Effector CD4-positive, alpha-beta T cell (primary cell): ENCODE data around the gene C16orf54.
"Not testable (repeated sequence)": the region's sequence is repeated elsewhere in the genome, so short reads cannot be mapped to it uniquely, and the experiment has no call there.

Experiments used
- DNase-seq: peaks from one replicate; pipeline ENCODE4 v3.0.0-alpha.2; 2020

C16orf54 gene

GRCh38 chr16:29707160-29707559 lies 38.6 kb downstream of the C16orf54 start:
- DNase-seq, result not testable (repeated sequence)

DNA sequence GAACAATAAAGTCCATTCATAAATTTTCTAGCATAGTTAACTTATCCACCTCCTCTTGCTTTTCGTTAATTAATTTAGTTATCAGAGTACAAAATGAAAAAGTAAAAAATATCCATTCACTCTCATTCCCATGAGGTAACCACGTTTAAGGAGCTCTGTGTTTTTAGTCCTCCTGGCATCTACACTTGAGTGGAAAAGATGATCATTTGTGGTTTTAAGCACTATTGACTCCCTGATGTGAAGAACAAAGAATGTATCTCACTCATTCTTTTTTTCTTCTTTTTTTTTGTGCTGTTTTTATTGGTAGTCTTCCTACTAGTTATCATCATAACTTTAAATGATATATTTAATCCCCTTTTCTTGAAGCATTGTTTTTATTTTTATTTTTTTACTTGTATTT lies 40.8 kb downstream of the C16orf54 start:
- DNase-seq, result no peak

- peak; percentile 44 for DNase-seq
Observed at GRCh38 chr16:29702269-29702668, 43.5 kb downstream of the C16orf54 start.

DNA sequence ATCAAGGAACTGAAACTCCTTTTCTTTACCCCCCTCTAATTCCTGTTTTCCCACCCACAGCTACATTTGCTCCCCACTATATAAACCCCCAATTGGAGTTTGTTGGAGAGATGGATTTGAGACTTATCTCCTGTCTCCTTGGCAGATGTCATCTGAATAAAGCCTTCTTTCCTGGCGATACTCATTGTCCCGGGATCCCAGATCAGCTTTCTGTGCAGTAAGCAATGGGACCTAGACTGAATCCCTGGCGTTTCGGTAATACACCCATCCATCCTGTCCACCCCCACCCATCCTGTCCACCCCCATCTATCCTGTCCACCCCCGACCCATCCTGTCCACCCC lies 44.6 kb downstream of the C16orf54 start:
- no peak for DNase-seq

DNA sequence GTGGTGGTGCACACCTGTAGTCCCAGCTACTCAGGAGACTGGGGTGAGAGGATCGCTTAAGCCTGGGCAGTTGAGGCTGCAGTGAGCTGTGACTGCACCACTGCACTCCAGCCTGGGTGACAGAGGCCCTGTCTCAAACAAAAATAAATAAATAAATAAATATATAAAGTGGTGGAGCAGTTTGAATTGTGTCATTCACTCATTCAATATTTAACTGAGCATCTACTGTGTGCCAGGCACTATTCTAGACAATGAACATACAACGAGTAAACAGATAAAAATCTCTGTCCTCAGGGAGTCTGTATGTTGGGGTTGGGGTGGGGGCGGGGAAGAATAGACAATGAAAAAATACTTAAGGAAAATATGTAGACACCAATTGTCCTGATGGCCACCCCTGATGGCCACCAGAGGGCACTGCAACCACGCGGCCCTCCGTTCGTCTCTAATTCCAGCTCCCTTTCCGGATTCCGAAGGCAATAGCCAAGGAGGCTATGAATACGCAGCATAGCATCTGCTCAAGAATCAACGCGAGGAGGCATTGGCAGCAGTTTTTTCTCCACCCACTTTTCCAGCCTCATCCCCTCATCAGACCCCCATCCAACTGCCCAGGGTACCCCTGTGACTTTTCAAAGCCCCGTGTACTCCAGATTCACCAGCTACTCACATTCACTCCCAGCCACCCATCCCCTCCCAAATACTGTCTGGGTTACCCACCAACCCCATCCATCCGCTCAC lies 45.4 kb downstream of the C16orf54 start:
- peak; percentile 68 for DNase-seq

GRCh38 chr16:29699324-29700219 lies 46.2 kb downstream of the C16orf54 start:
- no peak for DNase-seq

DNA sequence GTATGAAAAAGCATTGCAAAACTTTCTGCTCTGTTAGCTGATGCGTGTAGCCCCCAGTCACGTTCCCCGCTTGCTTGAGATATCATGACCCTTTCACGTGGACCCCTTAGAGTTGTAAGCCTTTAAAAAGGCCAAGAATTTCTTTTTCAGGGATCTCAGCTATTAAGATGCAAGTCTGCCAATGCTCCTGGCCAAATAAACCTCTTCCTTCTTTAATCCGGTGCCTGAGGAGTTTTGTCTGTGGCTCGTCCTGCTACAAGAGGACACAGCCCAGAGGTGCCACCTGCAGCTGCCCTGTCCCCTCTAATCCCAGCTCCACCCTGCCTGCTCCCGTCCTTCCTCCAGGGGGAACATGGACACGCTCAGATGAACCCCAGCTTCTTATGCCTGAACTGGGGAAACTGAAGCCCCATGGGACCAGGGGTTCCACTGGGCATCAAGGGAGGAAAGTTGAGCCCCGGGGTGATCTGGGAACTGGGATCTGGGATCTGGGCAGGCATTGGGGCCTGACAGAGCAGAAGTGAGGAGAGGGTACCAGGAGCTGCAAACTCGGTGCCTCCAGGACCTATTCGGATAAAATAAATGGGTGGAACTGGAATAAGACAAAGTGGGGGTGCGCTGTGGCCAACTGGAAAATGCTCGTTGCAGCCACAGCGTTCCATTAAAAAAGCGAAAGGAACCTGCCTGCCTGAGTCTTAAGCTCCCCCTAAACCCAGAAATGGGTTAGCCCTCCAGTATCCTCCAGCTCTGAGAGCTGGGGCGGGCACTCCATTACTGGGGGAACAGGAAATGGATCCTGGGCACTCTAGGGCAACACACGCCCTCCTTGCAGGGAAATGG lies 47.1 kb downstream of the C16orf54 start:
- no peak for DNase-seq

DNA sequence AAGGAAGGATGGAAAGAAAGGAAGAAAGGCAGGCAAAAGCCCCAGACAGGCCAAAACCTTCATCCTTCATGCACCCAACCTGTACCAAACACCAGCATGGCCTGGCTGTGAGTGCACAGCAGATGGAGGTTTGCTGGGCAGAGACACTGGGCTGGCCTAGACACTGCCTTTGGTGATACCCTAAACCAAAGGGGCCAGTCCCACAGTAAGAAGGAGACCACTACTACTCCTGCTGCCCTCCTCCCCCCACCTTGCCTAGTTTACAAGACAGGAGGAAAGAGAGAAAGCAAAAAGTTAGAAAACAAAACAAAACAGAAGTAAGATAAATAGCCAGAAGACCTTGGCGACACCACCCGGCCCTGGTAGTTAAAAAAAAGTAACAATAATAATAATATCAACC lies 47.7 kb downstream of the C16orf54 start:
- no peak for DNase-seq

- DNase-seq, result no peak
Observed at GRCh38 chr16:29697391-29697790, 48.4 kb downstream of the C16orf54 start.

DNA sequence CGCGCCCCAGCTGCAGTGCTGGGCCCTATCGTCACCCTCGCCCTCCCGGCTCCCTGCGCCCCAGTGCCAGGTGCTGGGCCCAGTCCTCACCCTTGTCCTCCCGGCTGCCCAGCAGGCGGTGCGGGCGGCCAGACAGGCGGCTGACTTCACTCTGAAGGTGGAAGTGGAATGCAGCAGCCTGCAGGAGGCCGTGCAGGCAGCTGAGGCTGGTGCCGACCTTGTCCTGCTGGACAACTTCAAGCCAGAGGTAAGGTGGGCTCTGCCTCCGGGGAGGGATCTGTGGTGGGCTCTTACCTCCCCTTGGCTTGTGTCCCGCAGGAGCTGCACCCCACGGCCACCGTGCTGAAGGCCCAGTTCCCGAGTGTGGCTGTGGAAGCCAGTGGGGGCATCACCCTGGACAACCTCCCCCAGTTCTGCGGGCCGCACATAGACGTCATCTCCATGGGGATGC lies 48.9 kb downstream of the C16orf54 start:
- DNase-seq, result no peak

- DNase-seq, result not testable (repeated sequence)
Observed at GRCh38 chr16:29695675-29696074, 50.1 kb downstream of the C16orf54 start.

DNA sequence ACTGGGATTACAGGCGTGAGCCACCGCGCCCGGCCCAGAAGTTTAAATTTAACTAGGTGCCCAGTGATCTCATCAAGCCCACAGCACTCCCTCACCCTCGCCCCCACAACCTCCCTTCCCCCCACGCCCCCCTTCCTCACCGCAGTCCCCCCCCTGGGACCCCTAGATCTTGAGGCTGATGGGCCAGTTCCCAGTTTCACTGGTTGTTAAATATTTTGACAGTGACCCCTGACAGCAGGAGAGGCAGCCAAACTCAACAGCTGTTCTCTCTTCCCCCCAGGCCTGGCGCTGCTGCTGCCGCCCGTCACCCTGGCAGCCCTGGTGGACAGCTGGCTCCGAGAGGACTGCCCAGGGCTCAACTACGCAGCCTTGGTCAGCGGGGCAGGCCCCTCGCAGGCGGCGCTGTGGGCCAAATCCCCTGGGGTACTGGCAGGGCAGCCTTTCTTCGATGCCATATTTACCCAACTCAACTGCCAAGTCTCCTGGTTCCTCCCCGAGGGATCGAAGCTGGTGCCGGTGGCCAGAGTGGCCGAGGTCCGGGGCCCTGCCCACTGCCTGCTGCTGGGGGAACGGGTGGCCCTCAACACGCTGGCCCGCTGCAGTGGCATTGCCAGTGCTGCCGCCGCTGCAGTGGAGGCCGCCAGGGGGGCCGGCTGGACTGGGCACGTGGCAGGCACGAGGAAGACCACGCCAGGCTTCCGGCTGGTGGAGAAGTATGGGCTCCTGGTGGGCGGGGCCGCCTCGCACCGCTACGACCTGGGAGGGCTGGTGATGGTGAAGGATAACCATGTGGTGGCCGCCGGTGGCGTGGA lies 51.2 kb downstream of the C16orf54 start:
- no peak for DNase-seq

DNA sequence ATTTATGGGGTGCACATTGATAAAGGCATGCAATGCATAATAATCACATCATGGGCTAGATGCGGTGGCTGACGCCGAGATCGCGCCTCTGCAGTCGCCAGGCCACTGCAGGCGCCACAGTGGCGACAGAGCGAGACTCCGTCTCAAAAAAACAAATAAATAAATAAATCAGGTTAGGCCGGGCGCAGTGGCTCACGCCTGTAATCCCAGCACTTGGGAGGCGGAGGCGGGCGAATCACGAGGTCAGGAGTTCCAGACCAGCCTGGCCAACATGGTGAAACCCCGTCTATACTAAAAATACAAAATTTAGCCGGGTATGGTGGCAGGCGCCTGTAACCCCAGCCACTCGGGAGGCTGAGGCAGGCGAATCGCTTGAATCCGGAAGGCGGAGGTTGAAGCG lies 53.2 kb downstream of the C16orf54 start:
- not testable (repeated sequence) for DNase-seq
